Neural cell (in vitro differentiated cells): ENCODE measurements around the gene TF. TPM values are rescaled to one million over a fixed set of nuclear protein-coding genes. Genes with fewer than 3 reads are reported as not detected.

Source experiments
- H2AFZ ChIP-seq: fragments of 200-600, 300-800 bp; sonication (generic), shearing (Covaris generic); 2 replicates; pipeline ENCODE4 v1.6.0; 2014; ENCODE audit warnings: low read depth, mild to moderate bottlenecking, antibody characterized with exemption, low read length, moderate library complexity
- H3F3A ChIP-seq: fragments of 200-600 bp; shearing (Covaris generic); 2 replicates; pipeline ENCODE4 v1.6.1; 2016; ENCODE audit warnings: mild to moderate bottlenecking, moderate library complexity, mixed read lengths, antibody characterized with exemption, low read length; ENCODE audit not compliant: insufficient read depth, poor library complexity, severe bottlenecking
- H3K27ac ChIP-seq: fragments of 200-600, 300-800 bp; sonication (generic), shearing (Covaris generic); 2 replicates; pipeline ENCODE4 v1.5.1; 2014; ENCODE audit warnings: mild to moderate bottlenecking, low read length, moderate library complexity
- H3K27me3 ChIP-seq: fragments of 300-800, 200-600 bp; sonication (generic), shearing (Covaris generic); 2 replicates; pipeline ENCODE4 v1.6.0; 2014; ENCODE audit warnings: mild to moderate bottlenecking, low read depth, low read length, moderate library complexity; ENCODE audit not compliant: insufficient read depth
- H3K36me3 ChIP-seq: fragments of 300-800, 200-600 bp; sonication (generic), shearing (Covaris generic); 2 replicates; pipeline ENCODE4 v1.5.1; 2014; ENCODE audit warnings: mild to moderate bottlenecking, antibody characterized with exemption, low read length, moderate library complexity; ENCODE audit not compliant: insufficient read depth
- H3K4me2 ChIP-seq: fragments of 300-800, 200-600 bp; sonication (generic), shearing (Covaris generic); 2 replicates; pipeline ENCODE4 v1.6.0; 2014; ENCODE audit warnings: mild to moderate bottlenecking, low read length
- H3K4me3 ChIP-seq: fragments of 300-800, 200-600 bp; sonication (generic), shearing (Covaris generic); 2 replicates; pipeline ENCODE4 v1.5.1; 2014; ENCODE audit warnings: mild to moderate bottlenecking, low read length, moderate library complexity
- H3K79me2 ChIP-seq: fragments of 200-600 bp; shearing (Covaris generic); replicated peaks from 2 replicates; pipeline ENCODE4 v1.6.0; 2014; ENCODE audit warnings: mild to moderate bottlenecking, low read length, moderate library complexity; ENCODE audit not compliant: insufficient read depth
- H3K9ac ChIP-seq: fragments of 300-800, 200-600 bp; sonication (generic), shearing (Covaris generic); 2 replicates; pipeline ENCODE4 v1.6.1; 2016; ENCODE audit warnings: mild to moderate bottlenecking, low read length, mixed read lengths
- H3K9me2 ChIP-seq: fragments of 200-600 bp; shearing (Covaris generic); 2 replicates; pipeline ENCODE4 v1.6.1; 2016; ENCODE audit warnings: mild to moderate bottlenecking, low read length, mixed read lengths; ENCODE audit not compliant: insufficient read depth
- H3K9me3 ChIP-seq: fragments of 200-600, 300-800 bp; sonication (generic), shearing (Covaris generic); 2 replicates; pipeline ENCODE4 v1.6.1; 2016; ENCODE audit warnings: mild to moderate bottlenecking, mixed run types, low read length, moderate library complexity, mixed read lengths
- H4K20me1 ChIP-seq: fragments of 200-600 bp; shearing (Covaris generic); 2 replicates; pipeline ENCODE4 v1.6.1; 2016; ENCODE audit warnings: mild to moderate bottlenecking, mixed run types; ENCODE audit not compliant: insufficient read depth
- EP300 ChIP-seq: fragments of 450-650 bp; conservative IDR thresholded peaks from 2 replicates; pipeline ENCODE4 v1.6.1; 2014; ENCODE audit warnings: antibody characterized with exemption, mild to moderate bottlenecking, moderate library complexity; ENCODE audit not compliant: poor library complexity, severe bottlenecking
- EZH2 ChIP-seq: fragments of 200-600, 300-800 bp; shearing (Covaris generic), sonication (generic); IDR thresholded peaks from 2 replicates; pipeline ENCODE4 v1.6.1; 2014; ENCODE audit warnings: antibody characterized with exemption, low read length, borderline replicate concordance, mild to moderate bottlenecking; ENCODE audit not compliant: insufficient read depth, poor library complexity, severe bottlenecking
- MXI1 ChIP-seq: fragments of 450-650 bp; conservative IDR thresholded peaks from 2 replicates; pipeline ENCODE4 v1.6.1; 2014; ENCODE audit warnings: antibody characterized with exemption, mild to moderate bottlenecking; ENCODE audit not compliant: poor library complexity, severe bottlenecking
- POLR2AphosphoS5 ChIP-seq: IDR thresholded peaks from 2 replicates; pipeline ENCODE4 v1.6.1; 2012
- RAD21 ChIP-seq: fragments of 450-650 bp; conservative IDR thresholded peaks from 2 replicates; pipeline ENCODE4 v1.6.1; 2014; ENCODE audit warnings: antibody characterized with exemption, mild to moderate bottlenecking, moderate library complexity
- SMC3 ChIP-seq: fragments of 450-650 bp; conservative IDR thresholded peaks from 2 replicates; pipeline ENCODE4 v1.6.1; 2014; ENCODE audit warnings: antibody characterized with exemption, mild to moderate bottlenecking, moderate library complexity; ENCODE audit not compliant: poor library complexity
- TAF1 ChIP-seq: IDR thresholded peaks from 2 replicates; pipeline ENCODE4 v1.6.1; 2012; ENCODE audit warnings: low read depth
- polyA plus RNA-seq: library from polyadenylated mRNA; depleted of rRNA; stranded (reverse); fragments of >200 nt; gene quantifications from 2 replicates; pipeline ENCODE4 v1.2.3, GENCODE V29; 2014
- TF ChIP-seq, protein P1 (sequence below): IDR thresholded peaks from 2 replicates; pipeline ENCODE4 v1.6.1; 2012; ENCODE audit warnings: borderline replicate concordance
- TF ChIP-seq, protein P2 (sequence below): fragments of 450-650 bp; IDR thresholded peaks from 2 replicates; pipeline ENCODE4 v1.5.1; 2014; ENCODE audit warnings: antibody characterized with exemption, mild to moderate bottlenecking, moderate library complexity; ENCODE audit not compliant: poor library complexity, severe bottlenecking

TF gene
- polyA plus RNA-seq, 1 donor from 2014 or later, result 1.4 TPM

DNA sequence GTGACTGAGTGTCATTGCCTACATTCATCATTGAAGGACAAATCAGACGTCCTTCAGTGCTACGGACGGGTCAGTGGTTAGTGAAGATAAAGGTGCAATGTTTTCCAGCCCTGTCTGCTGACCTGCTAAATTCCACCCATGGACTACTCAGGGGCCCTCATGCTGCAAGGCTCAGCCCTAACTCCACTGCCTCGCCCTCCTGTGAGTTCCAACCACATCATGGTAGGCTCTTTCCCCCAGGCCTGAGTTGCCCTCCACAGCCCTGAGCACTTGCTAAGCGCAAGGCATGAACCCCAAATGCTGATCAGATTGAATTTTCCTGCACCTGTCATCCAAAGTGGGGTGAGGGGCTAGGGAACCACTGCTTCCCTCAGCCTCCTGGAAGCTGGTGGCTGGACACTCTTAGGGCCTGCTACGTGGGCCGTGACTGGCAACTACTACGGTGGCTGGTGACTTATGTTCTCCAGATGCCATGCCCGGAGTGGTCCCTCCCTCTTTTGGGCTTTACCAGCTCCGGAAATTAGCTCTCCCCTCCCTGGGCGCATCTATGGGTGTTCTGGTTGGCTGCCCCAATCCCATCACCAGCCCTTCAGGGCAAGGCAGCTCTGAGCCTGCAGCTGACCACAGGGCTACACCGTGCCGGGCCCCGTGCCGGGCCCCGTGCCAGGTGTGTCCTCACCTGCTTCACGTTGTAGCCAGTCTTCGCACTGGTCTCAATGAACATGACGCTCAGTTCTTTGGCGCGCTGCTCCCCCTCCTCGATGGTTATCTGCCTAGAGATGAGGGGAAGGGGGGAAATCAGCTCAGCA lies 91.5 kb downstream of the TF start:
- no peaks in the 10 kb centered on the region for H3K27me3 ChIP-seq
- no peak overlapping the region for H3K4me2 ChIP-seq
- H3K9me3 ChIP-seq, result no peaks in the 10 kb centered on the region
- H3K79me2 ChIP-seq, result no peaks in the 10 kb centered on the region
- TF ChIP-seq POLR2AphosphoS5, result no peak
- TF ChIP-seq, protein P1, sequence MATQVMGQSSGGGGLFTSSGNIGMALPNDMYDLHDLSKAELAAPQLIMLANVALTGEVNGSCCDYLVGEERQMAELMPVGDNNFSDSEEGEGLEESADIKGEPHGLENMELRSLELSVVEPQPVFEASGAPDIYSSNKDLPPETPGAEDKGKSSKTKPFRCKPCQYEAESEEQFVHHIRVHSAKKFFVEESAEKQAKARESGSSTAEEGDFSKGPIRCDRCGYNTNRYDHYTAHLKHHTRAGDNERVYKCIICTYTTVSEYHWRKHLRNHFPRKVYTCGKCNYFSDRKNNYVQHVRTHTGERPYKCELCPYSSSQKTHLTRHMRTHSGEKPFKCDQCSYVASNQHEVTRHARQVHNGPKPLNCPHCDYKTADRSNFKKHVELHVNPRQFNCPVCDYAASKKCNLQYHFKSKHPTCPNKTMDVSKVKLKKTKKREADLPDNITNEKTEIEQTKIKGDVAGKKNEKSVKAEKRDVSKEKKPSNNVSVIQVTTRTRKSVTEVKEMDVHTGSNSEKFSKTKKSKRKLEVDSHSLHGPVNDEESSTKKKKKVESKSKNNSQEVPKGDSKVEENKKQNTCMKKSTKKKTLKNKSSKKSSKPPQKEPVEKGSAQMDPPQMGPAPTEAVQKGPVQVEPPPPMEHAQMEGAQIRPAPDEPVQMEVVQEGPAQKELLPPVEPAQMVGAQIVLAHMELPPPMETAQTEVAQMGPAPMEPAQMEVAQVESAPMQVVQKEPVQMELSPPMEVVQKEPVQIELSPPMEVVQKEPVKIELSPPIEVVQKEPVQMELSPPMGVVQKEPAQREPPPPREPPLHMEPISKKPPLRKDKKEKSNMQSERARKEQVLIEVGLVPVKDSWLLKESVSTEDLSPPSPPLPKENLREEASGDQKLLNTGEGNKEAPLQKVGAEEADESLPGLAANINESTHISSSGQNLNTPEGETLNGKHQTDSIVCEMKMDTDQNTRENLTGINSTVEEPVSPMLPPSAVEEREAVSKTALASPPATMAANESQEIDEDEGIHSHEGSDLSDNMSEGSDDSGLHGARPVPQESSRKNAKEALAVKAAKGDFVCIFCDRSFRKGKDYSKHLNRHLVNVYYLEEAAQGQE, result no peak
- no peak for TF ChIP-seq MXI1
- TF ChIP-seq, protein P2, sequence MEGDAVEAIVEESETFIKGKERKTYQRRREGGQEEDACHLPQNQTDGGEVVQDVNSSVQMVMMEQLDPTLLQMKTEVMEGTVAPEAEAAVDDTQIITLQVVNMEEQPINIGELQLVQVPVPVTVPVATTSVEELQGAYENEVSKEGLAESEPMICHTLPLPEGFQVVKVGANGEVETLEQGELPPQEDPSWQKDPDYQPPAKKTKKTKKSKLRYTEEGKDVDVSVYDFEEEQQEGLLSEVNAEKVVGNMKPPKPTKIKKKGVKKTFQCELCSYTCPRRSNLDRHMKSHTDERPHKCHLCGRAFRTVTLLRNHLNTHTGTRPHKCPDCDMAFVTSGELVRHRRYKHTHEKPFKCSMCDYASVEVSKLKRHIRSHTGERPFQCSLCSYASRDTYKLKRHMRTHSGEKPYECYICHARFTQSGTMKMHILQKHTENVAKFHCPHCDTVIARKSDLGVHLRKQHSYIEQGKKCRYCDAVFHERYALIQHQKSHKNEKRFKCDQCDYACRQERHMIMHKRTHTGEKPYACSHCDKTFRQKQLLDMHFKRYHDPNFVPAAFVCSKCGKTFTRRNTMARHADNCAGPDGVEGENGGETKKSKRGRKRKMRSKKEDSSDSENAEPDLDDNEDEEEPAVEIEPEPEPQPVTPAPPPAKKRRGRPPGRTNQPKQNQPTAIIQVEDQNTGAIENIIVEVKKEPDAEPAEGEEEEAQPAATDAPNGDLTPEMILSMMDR, result no peak
- TF ChIP-seq EZH2, result no peak
- no peak for TF ChIP-seq SMC3
- no peak for TF ChIP-seq EP300
- TF ChIP-seq RAD21, result no peak
- H3F3A ChIP-seq, result no peaks in the 10 kb centered on the region
- no peak overlapping the region for H3K9ac ChIP-seq
- H4K20me1 ChIP-seq, result no peaks in the 10 kb centered on the region
- H3K9me2 ChIP-seq, result no peaks in the 10 kb centered on the region
- H3K4me3 ChIP-seq, result no peak overlapping the region
- no peak overlapping the region for H2AFZ ChIP-seq
- H3K36me3 ChIP-seq, result no peaks in the 10 kb centered on the region
- H3K27ac ChIP-seq, result no peak overlapping the region

DNA sequence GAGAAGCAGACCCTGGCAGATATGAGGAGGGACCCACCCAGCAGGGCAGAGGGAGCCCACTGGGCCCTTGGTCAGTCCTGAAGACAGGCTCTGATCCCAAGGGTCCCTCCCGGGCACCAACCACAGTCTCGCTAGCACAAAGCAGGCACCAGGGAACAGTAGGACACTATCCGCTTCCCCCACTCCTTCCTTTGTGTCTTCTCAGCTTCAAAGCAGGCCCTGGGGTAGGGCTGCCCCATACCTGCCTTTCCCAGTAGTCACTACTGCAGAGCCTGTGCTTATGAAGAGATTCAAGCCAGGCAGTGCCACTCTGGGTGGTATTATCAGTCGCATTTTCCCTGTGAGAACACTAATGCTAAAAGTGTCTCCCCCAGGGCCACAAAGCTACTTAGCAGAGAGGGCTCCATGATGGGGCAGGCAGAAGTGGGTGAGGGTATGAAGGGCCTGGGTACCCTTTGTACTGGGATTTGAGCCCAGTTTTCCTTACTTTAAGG lies 92.2 kb downstream of the TF start:
- Histone ChIP-seq H3K9me3 (no peaks in the 10 kb centered on the region), H3K36me3 (no peaks in the 10 kb centered on the region), H3F3A (no peaks in the 10 kb centered on the region), H3K27ac (no peak overlapping the region), H3K9me2 (no peaks in the 10 kb centered on the region), H3K4me3 (no peak overlapping the region), H4K20me1 (no peaks in the 10 kb centered on the region), H3K9ac (no peak overlapping the region), H3K79me2 (no peaks in the 10 kb centered on the region), H2AFZ (no peak overlapping the region), H3K4me2 (no peak overlapping the region), H3K27me3 (no peaks in the 10 kb centered on the region)
- TF ChIP-seq MXI1 (no peak), RAD21 (no peak), TAF1 (no peak), EZH2 (no peak), SMC3 (no peak), POLR2AphosphoS5 (no peak), EP300 (no peak)
- TF ChIP-seq, protein P1, result no peak
- TF ChIP-seq, protein P2, result no peak
